ENCODE results near the gene CXXC4.

CXXC4 gene

GRCh38 chr4:104488151-104488550, 6.5 kb downstream of the CXXC4 start:
- no peak for DNase-seq (ENCODE audit: low spot score)

GRCh38 chr4:104486716-104487504, 7.8 kb downstream of the CXXC4 start:
- no peak for DNase-seq (ENCODE audit: low spot score)

- DNase-seq (ENCODE audit: low spot score), result no peak
Measured at GRCh38 chr4:104475652-104476051, 19.0 kb downstream of the CXXC4 start.

GRCh38 chr4:104472766-104473165, 21.9 kb downstream of the CXXC4 start:
- no peak for DNase-seq (ENCODE audit: low spot score)

GRCh38 chr4:104470770-104471169, 23.9 kb downstream of the CXXC4 start:
- no peak for DNase-seq (ENCODE audit: low spot score)

GRCh38 chr4:104469794-104470193, 24.9 kb downstream of the CXXC4 start:
- no peak for DNase-seq (ENCODE audit: low spot score)

GRCh38 chr4:104465619-104466018, 29.1 kb downstream of the CXXC4 start:
- no peak for DNase-seq (ENCODE audit: low spot score)

- DNase-seq (ENCODE audit: low spot score), result no peak
Measured at GRCh38 chr4:104465201-104465600, 29.5 kb downstream of the CXXC4 start.

- no peak for DNase-seq (ENCODE audit: low spot score)
Measured at GRCh38 chr4:104462641-104463040, 32.1 kb downstream of the CXXC4 start.

GRCh38 chr4:104457308-104457981, 37.2 kb downstream of the CXXC4 start:
- DNase-seq (ENCODE audit: low spot score), result no peak

GRCh38 chr4:104451573-104451972, 43.1 kb downstream of the CXXC4 start:
- DNase-seq (ENCODE audit: low spot score), result no peak

GRCh38 chr4:104449537-104449936, 45.2 kb downstream of the CXXC4 start:
- DNase-seq (ENCODE audit: low spot score), result no peak

- no peak for DNase-seq (ENCODE audit: low spot score)
Measured at GRCh38 chr4:104447294-104447693, 47.4 kb downstream of the CXXC4 start.

- no peak for DNase-seq (ENCODE audit: low spot score)
Measured at GRCh38 chr4:104446431-104447278, 48.0 kb downstream of the CXXC4 start.

- DNase-seq (ENCODE audit: low spot score), result no peak
Measured at GRCh38 chr4:104444685-104445084, 50.0 kb downstream of the CXXC4 start.

GRCh38 chr4:104436542-104436941, 58.2 kb downstream of the CXXC4 start:
- no peak for DNase-seq (ENCODE audit: low spot score)

GRCh38 chr4:104429150-104429741, 65.4 kb downstream of the CXXC4 start:
- DNase-seq (ENCODE audit: low spot score), result no peak

GRCh38 chr4:104425948-104426347, 68.7 kb downstream of the CXXC4 start:
- DNase-seq (ENCODE audit: low spot score), result no peak

GRCh38 chr4:104424989-104425388, 69.7 kb downstream of the CXXC4 start:
- DNase-seq (ENCODE audit: low spot score), result no peak

GRCh38 chr4:104424475-104424941, 70.2 kb downstream of the CXXC4 start:
- no peak for DNase-seq (ENCODE audit: low spot score)

GRCh38 chr4:104421566-104421965, 73.1 kb downstream of the CXXC4 start:
- DNase-seq (ENCODE audit: low spot score), result no peak

GRCh38 chr4:104420766-104421165, 73.9 kb downstream of the CXXC4 start:
- DNase-seq (ENCODE audit: low spot score), result no peak

Measured in CD4-positive, alpha-beta T cell treated with Interleukin-6 at 100 ng/mL for 8 hours (primary cell).